CD4-positive, alpha-beta T cell (primary cell): Measurements from ENCODE around the gene PTPA. TPM values are rescaled to one million over a fixed set of nuclear protein-coding genes. Genes with fewer than 3 reads are reported as not detected.
"Not testable (repeated sequence)": the region's sequence is repeated elsewhere in the genome, so short reads cannot be mapped to it uniquely, and the experiment has no call there.

ENCODE experiments used
- ATAC-seq: fragments of 200-7000 bp; cut with Tn5 transposase; one replicate; pipeline ENCODE4 v1.10.0; 2022; ENCODE audit warnings: mild to moderate bottlenecking; ENCODE audit not compliant: poor library complexity
- CTCF ChIA-PET: fragments of 350-600 bp; sonication (Branson Sonifier 250); formaldehyde crosslinking; loops from one replicate; lab custom pipeline; 2021; ENCODE audit warnings: antibody characterized with exemption, inconsistent platforms; lab: Charles Lee
- POLR2A ChIA-PET: fragments of 350-600 bp; sonication (Branson Sonifier 250); formaldehyde crosslinking; loops from one replicate; lab custom pipeline; 2021; ENCODE audit warnings: antibody characterized with exemption, inconsistent platforms; lab: Charles Lee
- DNase-seq, 14 experiments: peaks; one replicate each; pipeline ENCODE4 v3.0.0-alpha.2; 2013 to 2020; ENCODE audit warnings: mixed read lengths in 2 of 14
- H3K27ac ChIP-seq, 2 donors: one replicate each; pipeline versions ENCODE4 v1.5.1 to v1.7.0; 2013; ENCODE audit warnings: low read length in 2 of 2, low read depth in 1 of 2, mild to moderate bottlenecking in 1 of 2
- H3K27me3 ChIP-seq, 2 experiments: 1 replicate in 1 of 2; 2 replicates in 1 of 2; pipeline versions ENCODE4 v1.6.1 to v1.7.0; 2013; ENCODE audit warnings: low read length in 2 of 2, control low read depth in 1 of 2, mild to moderate bottlenecking in 1 of 2, moderate library complexity in 1 of 2; ENCODE audit not compliant: insufficient read depth in 2 of 2, control insufficient read depth in 1 of 2
- H3K36me3 ChIP-seq: one replicate; pipeline ENCODE4 v1.6.1; 2013; ENCODE audit warnings: low read length, control low read depth; ENCODE audit not compliant: insufficient read depth
- H3K4me1 ChIP-seq: one replicate; pipeline ENCODE4 v1.6.1; 2013; ENCODE audit warnings: low read length, control low read depth; ENCODE audit not compliant: insufficient read depth
- H3K4me3 ChIP-seq: one replicate; pipeline ENCODE4 v1.5.1; 2013; ENCODE audit warnings: mild to moderate bottlenecking, low read length, moderate library complexity
- H3K9me3 ChIP-seq, 2 experiments: 1 replicate in 1 of 2; 2 replicates in 1 of 2; pipeline versions ENCODE4 v1.6.1 to v1.7.0; 2013; ENCODE audit warnings: low read length in 2 of 2, mild to moderate bottlenecking in 2 of 2, control low read depth in 1 of 2, moderate library complexity in 1 of 2; ENCODE audit not compliant: control insufficient read depth in 1 of 2, insufficient read depth in 1 of 2
- H3K27ac Mint-ChIP-seq: one replicate; pipeline ENCODE4 v1.8.0; 2020; ENCODE audit warnings: mixed read lengths
- H3K27me3 Mint-ChIP-seq: one replicate; pipeline ENCODE4 v1.8.0; 2021; ENCODE audit warnings: mixed read lengths
- H3K36me3 Mint-ChIP-seq: one replicate; pipeline ENCODE4 v1.8.0; 2021; ENCODE audit warnings: low read depth, mixed read lengths
- H3K4me1 Mint-ChIP-seq: one replicate; pipeline ENCODE4 v1.8.0; 2021; ENCODE audit warnings: low read depth, mixed read lengths
- H3K4me3 Mint-ChIP-seq: one replicate; pipeline ENCODE4 v1.8.0; 2020; ENCODE audit warnings: mild to moderate bottlenecking, mixed read lengths
- H3K9me3 Mint-ChIP-seq: one replicate; pipeline ENCODE4 v1.8.0; 2020; ENCODE audit warnings: mixed read lengths
- intact Hi-C, 2 experiments: fragments of 100-400 bp; cut with DNase I in 1 of 2; cut with micrococcal nuclease in 1 of 2; formaldehyde crosslinking; loops; one replicate each; pipeline versions ENCODE4 v1.15.1 to v1.9.0; 2023 to 2025; cut with DNase I, micrococcal nuclease
- total RNA-seq, 174 experiments: library from RNA in 2 of 174; stranded (reverse) in 2 of 174; gene quantifications; one replicate each; pipeline ENCODE4 v1.2.3 and lab custom pipeline; 2021 to 2026
- TF ChIP-seq, protein P1 (sequence below): fragments of 200-600 bp; IDR thresholded peaks from one replicate; pipeline ENCODE4 v1.8.0; 2022; ENCODE audit warnings: antibody characterized with exemption, mild to moderate bottlenecking

The PTPA gene
- total RNA-seq, 2 experiments from 2014 or later: 21.6 to 23.3 TPM

DNA sequence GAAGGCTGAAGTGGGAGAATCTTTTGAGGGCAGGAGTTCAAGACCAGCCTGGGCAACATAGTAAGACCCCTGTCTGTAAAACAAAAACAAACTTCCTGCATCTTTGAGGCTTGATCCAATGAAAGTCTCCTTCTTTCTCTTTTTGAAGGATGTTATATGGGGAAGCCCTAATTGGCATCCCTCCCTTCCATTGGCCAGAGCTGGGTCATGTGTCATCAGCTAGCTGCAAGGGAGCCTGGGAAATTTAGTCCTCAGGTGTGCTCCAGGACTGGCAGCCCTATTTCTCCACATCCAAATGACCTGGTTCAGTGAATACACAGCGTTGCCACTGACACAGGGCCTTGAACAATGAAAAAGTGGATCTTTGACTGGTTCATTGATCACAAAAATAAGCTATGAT, 75.8 kb downstream of the PTPA start:
- H3K27me3 Mint-ChIP-seq: no peaks in the 10 kb centered on the region
- H3K4me3 ChIP-seq: no peak overlapping the region
- H3K9me3 ChIP-seq: peaks cover 0 to 5% of the 10 kb centered on the region in 2 experiments
- ChIA-PET POLR2A (interaction anchor here (0.7 to 1.4 kb wide), 3 partner anchors 9 to 125 kb away, joined by 3 to 4 read pairs (median 3); partner anchors contain the start of gene IER5L), CTCF (interaction anchor here (0.8 kb wide), 1 partner anchor 13 kb away, joined by 3 read pairs; no protein-coding TSS in a partner anchor)
- no peaks in the 10 kb centered on the region for H3K36me3 ChIP-seq
- peaks cover 6% of the 10 kb centered on the region for H3K4me1 ChIP-seq
- H3K27me3 ChIP-seq: no peaks in the 10 kb centered on the region
- no peaks in the 10 kb centered on the region for H3K4me1 Mint-ChIP-seq
- H3K27ac ChIP-seq: no peak overlapping the region
- H3K36me3 Mint-ChIP-seq: no peaks in the 10 kb centered on the region
- TF ChIP-seq, protein P1, sequence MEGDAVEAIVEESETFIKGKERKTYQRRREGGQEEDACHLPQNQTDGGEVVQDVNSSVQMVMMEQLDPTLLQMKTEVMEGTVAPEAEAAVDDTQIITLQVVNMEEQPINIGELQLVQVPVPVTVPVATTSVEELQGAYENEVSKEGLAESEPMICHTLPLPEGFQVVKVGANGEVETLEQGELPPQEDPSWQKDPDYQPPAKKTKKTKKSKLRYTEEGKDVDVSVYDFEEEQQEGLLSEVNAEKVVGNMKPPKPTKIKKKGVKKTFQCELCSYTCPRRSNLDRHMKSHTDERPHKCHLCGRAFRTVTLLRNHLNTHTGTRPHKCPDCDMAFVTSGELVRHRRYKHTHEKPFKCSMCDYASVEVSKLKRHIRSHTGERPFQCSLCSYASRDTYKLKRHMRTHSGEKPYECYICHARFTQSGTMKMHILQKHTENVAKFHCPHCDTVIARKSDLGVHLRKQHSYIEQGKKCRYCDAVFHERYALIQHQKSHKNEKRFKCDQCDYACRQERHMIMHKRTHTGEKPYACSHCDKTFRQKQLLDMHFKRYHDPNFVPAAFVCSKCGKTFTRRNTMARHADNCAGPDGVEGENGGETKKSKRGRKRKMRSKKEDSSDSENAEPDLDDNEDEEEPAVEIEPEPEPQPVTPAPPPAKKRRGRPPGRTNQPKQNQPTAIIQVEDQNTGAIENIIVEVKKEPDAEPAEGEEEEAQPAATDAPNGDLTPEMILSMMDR: no peak
- ATAC-seq: no peak
- DNase-seq: no peak
- intact Hi-C loops: no loop called here
- H3K9me3 Mint-ChIP-seq: no peaks in the 10 kb centered on the region
- H3K4me3 Mint-ChIP-seq: no peak overlapping the region
- H3K27ac Mint-ChIP-seq: no peak overlapping the region

DNA sequence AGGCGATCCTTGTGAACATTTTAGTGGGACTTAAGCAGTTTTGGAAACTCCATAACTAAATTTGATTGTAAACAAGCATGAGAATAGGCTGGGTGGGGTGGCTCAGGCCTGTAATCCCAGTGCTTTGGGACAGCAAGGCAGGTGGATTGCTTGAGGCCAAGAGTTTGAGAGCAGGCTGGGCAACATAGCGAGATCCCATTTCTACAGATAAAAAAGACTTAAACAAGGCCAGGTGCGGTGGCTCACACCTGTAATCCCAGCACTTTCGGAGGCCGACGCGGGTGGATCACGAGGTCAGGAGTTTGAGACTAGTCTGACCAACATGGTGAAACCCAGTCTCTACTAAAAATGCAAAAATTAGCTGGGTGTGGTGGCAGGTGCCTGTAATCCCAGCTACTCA, 78.8 kb downstream of the PTPA start:
- POLR2A ChIA-PET, DNase-seq, H3K4me3 Mint-ChIP-seq, H3K27me3 Mint-ChIP-seq, H3K4me3 ChIP-seq, intact Hi-C loops, H3K4me1 Mint-ChIP-seq, ATAC-seq, H3K36me3 Mint-ChIP-seq, H3K9me3 Mint-ChIP-seq, CTCF ChIA-PET, H3K27ac Mint-ChIP-seq, H3K36me3 ChIP-seq, H3K27me3 ChIP-seq, H3K9me3 ChIP-seq, H3K27ac ChIP-seq, H3K4me1 ChIP-seq: not testable (repeated sequence)

DNA sequence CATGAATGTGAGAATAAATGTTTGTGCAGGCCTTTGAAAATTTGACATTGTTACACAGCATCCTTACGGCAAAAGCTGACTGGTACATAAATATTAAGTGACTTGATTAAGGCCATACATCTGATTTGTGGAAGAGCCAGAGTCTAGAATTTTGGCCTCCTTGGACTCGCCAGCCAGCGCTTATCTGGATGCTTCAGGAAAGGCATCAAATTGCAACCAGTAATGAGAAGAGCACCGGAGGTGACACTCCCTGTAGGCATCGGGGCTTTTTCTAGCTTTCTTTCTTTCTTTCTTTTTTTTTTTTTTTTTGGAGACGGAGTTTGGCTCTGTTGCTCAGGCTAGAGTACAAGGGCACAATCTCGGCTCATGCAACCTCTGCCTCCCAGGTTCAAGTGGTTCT, 80.0 kb downstream of the PTPA start:
- no peak for DNase-seq
- no peak for ATAC-seq
- Mint-ChIP-seq H3K4me3 (no peak overlapping the region), H3K27me3 (no peaks in the 10 kb centered on the region), H3K4me1 (no peaks in the 10 kb centered on the region), H3K9me3 (no peaks in the 10 kb centered on the region), H3K36me3 (no peaks in the 10 kb centered on the region), H3K27ac (no peak overlapping the region)
- TF ChIP-seq, protein P1: no peak
- peaks cover 0 to 6% of the 10 kb centered on the region in 2 experiments for H3K9me3 ChIP-seq
- H3K27me3 ChIP-seq: peaks cover 3 to 5% of the 10 kb centered on the region in 2 experiments
- H3K27ac ChIP-seq: no peak overlapping the region
- H3K4me1 ChIP-seq: no peaks in the 10 kb centered on the region
- intact Hi-C loops: no loop called here
- no peak overlapping the region for H3K4me3 ChIP-seq
- no peaks in the 10 kb centered on the region for H3K36me3 ChIP-seq
- ChIA-PET POLR2A (interaction anchor here (0.8 kb wide), 1 partner anchor 13 kb away, joined by 5 read pairs; the partner anchor contains the start of gene IER5L), CTCF (no interaction called here)

DNA sequence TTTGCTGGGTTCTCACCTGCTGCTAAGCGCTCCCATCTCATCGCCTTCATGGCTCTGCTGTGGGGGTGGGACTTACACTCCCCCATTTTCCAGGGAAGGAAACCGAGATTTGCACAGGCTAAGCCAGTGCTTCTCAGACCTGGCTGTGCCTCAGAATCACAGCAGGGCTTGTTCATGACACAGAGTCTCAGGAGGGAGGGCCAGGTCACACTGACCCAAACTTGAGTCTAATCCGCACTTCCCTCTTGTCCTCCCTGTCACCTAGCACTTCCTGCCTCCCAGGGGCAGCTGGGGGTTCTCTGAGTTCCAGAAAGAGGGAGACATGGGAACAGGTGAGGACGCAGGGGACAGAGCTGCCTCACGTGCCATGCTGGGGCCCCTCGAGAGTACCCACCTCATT, 82.4 kb downstream of the PTPA start:
- Histone ChIP-seq H3K36me3 (no peaks in the 10 kb centered on the region), H3K9me3 (peaks cover 0 to 6% of the 10 kb centered on the region in 2 experiments), H3K4me1 (no peaks in the 10 kb centered on the region), H3K27me3 (peaks cover 3 to 5% of the 10 kb centered on the region in 2 experiments), H3K4me3 (no peak overlapping the region), H3K27ac (no peak overlapping the region)
- CTCF ChIA-PET: no interaction called here
- H3K27me3 Mint-ChIP-seq: no peaks in the 10 kb centered on the region
- no peaks in the 10 kb centered on the region for H3K9me3 Mint-ChIP-seq
- no peak overlapping the region for H3K27ac Mint-ChIP-seq
- DNase-seq (no peak), ATAC-seq (no peak)
- TF ChIP-seq, protein P1: no peak
- H3K4me1 Mint-ChIP-seq: no peaks in the 10 kb centered on the region
- H3K4me3 Mint-ChIP-seq: no peak overlapping the region
- no peaks in the 10 kb centered on the region for H3K36me3 Mint-ChIP-seq
- POLR2A ChIA-PET: interaction anchor here (1.2 kb wide), 1 partner anchor 15 kb away, joined by 3 read pairs; the partner anchor contains the start of gene IER5L
- intact Hi-C loops: no loop called here
